B cell (primary cell): ENCODE data around the gene FYN. TPM values are rescaled to one million over a fixed set of nuclear protein-coding genes. Genes with fewer than 3 reads are reported as not detected.

Source experiments
- ATAC-seq: fragments of 200-7000 bp; cut with Tn5 transposase; one replicate; pipeline ENCODE4 v1.10.0; 2021; ENCODE audit warnings: low read depth, mild to moderate bottlenecking, moderate number of reproducible peaks, moderate library complexity
- CTCF ChIA-PET: fragments of 350-600 bp; sonication (Branson Sonifier 250); formaldehyde crosslinking; loops from one replicate; lab custom pipeline; 2021; ENCODE audit warnings: antibody characterized with exemption, inconsistent platforms; lab: Charles Lee
- POLR2A ChIA-PET: fragments of 350-600 bp; sonication (Branson Sonifier 250); formaldehyde crosslinking; loops from one replicate; lab custom pipeline; 2021; ENCODE audit warnings: antibody characterized with exemption; lab: Charles Lee
- DNase-seq: peaks from one replicate; pipeline ENCODE4 v3.0.0; 2013
- H2AFZ ChIP-seq: 2 replicates; pipeline ENCODE4 v1.6.1; 2012; ENCODE audit warnings: mild to moderate bottlenecking, low read depth, low read length; ENCODE audit not compliant: insufficient read depth, poor library complexity, severe bottlenecking
- H3K27ac ChIP-seq, 2 donors: 1 replicate in 1 of 2; 2 replicates in 1 of 2; pipeline ENCODE4 v1.5.1; 2012 to 2013; ENCODE audit warnings: low read length in 2 of 2, mild to moderate bottlenecking in 2 of 2, moderate library complexity in 1 of 2
- H3K27me3 ChIP-seq, 4 experiments: fragments of 200-600 bp in 1 of 4; sonication (generic) in 1 of 4; replicated peaks in 1 of 4; 1 replicate in 2 of 4; 2 replicates in 2 of 4; pipeline versions ENCODE4 v1.6.1 to v1.7.0; 2013 to 2016; ENCODE audit warnings: low read length in 3 of 4, mild to moderate bottlenecking in 2 of 4, mixed read lengths in 1 of 4, moderate library complexity in 1 of 4; ENCODE audit not compliant: insufficient read depth in 4 of 4, control insufficient read depth in 3 of 4; ENCODE audit errors: control extremely low read depth in 1 of 4
- H3K36me3 ChIP-seq, 2 experiments: replicated peaks in 1 of 2; 1 replicate in 1 of 2; 2 replicates in 1 of 2; pipeline versions ENCODE4 v1.6.1 to v1.7.1; 2013; ENCODE audit warnings: low read length in 1 of 2; ENCODE audit not compliant: insufficient read depth in 2 of 2, control insufficient read depth in 1 of 2; ENCODE audit errors: control extremely low read depth in 1 of 2, extremely low read depth in 1 of 2
- H3K4me1 ChIP-seq, 2 donors: fragments of 200-600 bp in 1 of 2; sonication (generic) in 1 of 2; 1 replicate in 1 of 2; 2 replicates in 1 of 2; pipeline versions ENCODE4 v1.5.1 to v1.6.1; 2013 to 2017; ENCODE audit warnings: low read length in 2 of 2; ENCODE audit not compliant: control insufficient read depth in 2 of 2, insufficient read depth in 2 of 2
- H3K4me2 ChIP-seq: replicated peaks from 2 replicates; pipeline ENCODE3; 2012; ENCODE audit warnings: mild to moderate bottlenecking, low read depth, low read length; ENCODE audit not compliant: poor library complexity, severe bottlenecking
- H3K4me3 ChIP-seq, 5 experiments: fragments of 200-600 bp in 1 of 5; sonication (generic) in 1 of 5; 1 replicate in 3 of 5; 2 replicates in 2 of 5; pipeline versions ENCODE4 v1.5.1 to v1.7.0; 2011 to 2016; ENCODE audit warnings: low read length in 4 of 5, mild to moderate bottlenecking in 4 of 5, low read depth in 2 of 5, control low read depth in 1 of 5, moderate library complexity in 1 of 5; ENCODE audit not compliant: insufficient read depth in 1 of 5; ENCODE audit errors: control extremely low read depth in 1 of 5, extremely low read depth in 1 of 5
- H3K79me2 ChIP-seq: fragments of 200-600 bp; sonication (generic); one replicate; pipeline ENCODE4 v1.6.0; 2016; ENCODE audit warnings: low read length; ENCODE audit not compliant: control insufficient read depth, insufficient read depth
- H3K9ac ChIP-seq: fragments of 200-600 bp; sonication (generic); 2 replicates; pipeline ENCODE4 v1.6.1; 2017; ENCODE audit warnings: mild to moderate bottlenecking, low read length, moderate library complexity
- H3K9me3 ChIP-seq, 3 donors: one replicate each; pipeline versions ENCODE4 v1.6.1 to v1.7.1; 2013; ENCODE audit warnings: low read length in 2 of 3; ENCODE audit not compliant: control insufficient read depth in 2 of 3, insufficient read depth in 1 of 3; ENCODE audit errors: control extremely low read depth in 1 of 3
- H4K20me1 ChIP-seq: 2 replicates; pipeline ENCODE4 v1.6.0; 2012; ENCODE audit warnings: mild to moderate bottlenecking, low read length; ENCODE audit not compliant: insufficient read depth, control insufficient read depth, poor library complexity, severe bottlenecking
- H3K27ac Mint-ChIP-seq: one replicate; pipeline ENCODE4 v1.8.0; 2021; ENCODE audit warnings: mixed read lengths
- H3K27me3 Mint-ChIP-seq: one replicate; pipeline ENCODE4 v1.8.0; 2021; ENCODE audit warnings: mixed read lengths
- H3K4me1 Mint-ChIP-seq: one replicate; pipeline ENCODE4 v1.8.0; 2021; ENCODE audit warnings: mixed read lengths
- H3K4me3 Mint-ChIP-seq: one replicate; pipeline ENCODE4 v1.8.0; 2021; ENCODE audit warnings: mixed read lengths
- H3K9me3 Mint-ChIP-seq: one replicate; pipeline ENCODE4 v1.8.0; 2022; ENCODE audit warnings: mixed read lengths; ENCODE audit not compliant: insufficient read depth
- CTCF ChIP-seq: fragments of 200-600 bp; IDR thresholded peaks from one replicate; pipeline ENCODE4 v1.8.0; 2022; ENCODE audit warnings: antibody characterized with exemption, mild to moderate bottlenecking
- EZH2 ChIP-seq: IDR thresholded peaks from 2 replicates; pipeline ENCODE4 v1.6.1; 2012; ENCODE audit warnings: borderline replicate concordance, low read depth, mild to moderate bottlenecking, moderate library complexity, low read length; ENCODE audit not compliant: insufficient read depth, poor library complexity, severe bottlenecking
- WGBS: methylation state at CpG from one replicate; pipeline ENCODE4 v1.1.5; 2013; ENCODE audit warnings: missing lambda C conversion rate; ENCODE audit not compliant: insufficient coverage; 5-methylcytosine and 5-hydroxymethylcytosine counted together
- intact Hi-C: fragments of 100-400 bp; cut with micrococcal nuclease; formaldehyde crosslinking; loops from one replicate; pipeline ENCODE4 v1.10.0; 2022
- polyA plus RNA-seq: library from polyadenylated mRNA; depleted of rRNA; stranded (reverse); fragments of >200 nt; gene quantifications from 2 replicates; pipeline ENCODE4 v1.2.3, GENCODE V29; 2012
- total RNA-seq, 2 donors: library from RNA; stranded (reverse); fragments of 120-200 nt in 1 of 2; gene quantifications; 1 replicate in 1 of 2; 2 replicates in 1 of 2; pipeline versions ENCODE4 v1.2.3 to v1.2.4, GENCODE V29; 2013 to 2022

The FYN gene
- total and polyA plus RNA-seq, 2 donors (not counting 1 experiment from before 2014, with no cell fraction given) = 54.1 to 94.0 TPM

GRCh38 chr6:111880181-111880888, 7.1 kb upstream of the FYN start:
- ATAC-seq (no peak), DNase-seq (no peak)
- H3K9ac ChIP-seq = no peak overlapping the region
- no peak overlapping the region for H3K4me2 ChIP-seq
- ChIA-PET CTCF (interaction anchor here (0.9 kb wide), 1 partner anchor 170 kb away, joined by 3 read pairs; no protein-coding TSS in a partner anchor), POLR2A (interaction anchor here (0.6 kb wide), 1 partner anchor 395 kb away, joined by 3 read pairs; no protein-coding TSS in a partner anchor)
- H2AFZ ChIP-seq = no peak overlapping the region
- H3K27me3 ChIP-seq = no peaks in the 10 kb centered on the region
- no peak overlapping the region for H3K27ac ChIP-seq
- no peaks in the 10 kb centered on the region for H3K4me1 ChIP-seq
- no peaks in the 10 kb centered on the region for H3K9me3 Mint-ChIP-seq
- no peaks in the 10 kb centered on the region for H3K79me2 ChIP-seq
- WGBS = no CpG with 5 or more reads among the region's 2 CpGs
- H3K27ac Mint-ChIP-seq = no peak overlapping the region
- intact Hi-C loops = no loop called here
- TF ChIP-seq CTCF (no peak), EZH2 (no peak)
- H3K27me3 Mint-ChIP-seq = no peaks in the 10 kb centered on the region
- H3K4me3 Mint-ChIP-seq = no peak overlapping the region
- no peaks in the 10 kb centered on the region for H3K4me1 Mint-ChIP-seq
- H3K4me3 ChIP-seq = no peak overlapping the region
- H4K20me1 ChIP-seq = no peaks in the 10 kb centered on the region
- no peaks in the 10 kb centered on the region for H3K36me3 ChIP-seq
- peaks cover 0 to 5% (median 2%) of the 10 kb centered on the region in 3 donors for H3K9me3 ChIP-seq

GRCh38 chr6:111875741-111876140, 2.5 kb upstream of the FYN start:
- Histone ChIP-seq H3K4me1 (peaks cover 20 to 22% of the 10 kb centered on the region in 2 donors), H3K36me3 (no peaks in the 10 kb centered on the region), H3K79me2 (peaks cover 13% of the 10 kb centered on the region), H3K9ac (no peak overlapping the region), H3K27ac (no peak overlapping the region), H3K4me2 (no peak overlapping the region), H4K20me1 (no peaks in the 10 kb centered on the region), H3K9me3 (peaks cover 0 to 5% (median 2%) of the 10 kb centered on the region in 3 donors), H2AFZ (no peak overlapping the region), H3K27me3 (no peaks in the 10 kb centered on the region), H3K4me3 (no peak overlapping the region)
- intact Hi-C loops = loop anchor here (10.0 kb wide), 2 partner anchors 1001 to 1061 kb away; partner anchors contain the start of genes AMD1 and CDK19
- no CpG with 5 or more reads among the region's 4 CpGs for WGBS
- H3K27ac Mint-ChIP-seq = no peak overlapping the region
- POLR2A ChIA-PET = interaction anchor here (0.7 kb wide), 1 partner anchor 67 kb away, joined by 5 read pairs; no protein-coding TSS in a partner anchor
- H3K9me3 Mint-ChIP-seq = no peaks in the 10 kb centered on the region
- TF ChIP-seq CTCF = no peak
- no peak for TF ChIP-seq EZH2
- ATAC-seq (no peak), DNase-seq (no peak)
- CTCF ChIA-PET = no interaction called here
- peak overlapping the region; percentile 30 for H3K4me3 Mint-ChIP-seq
- no peaks in the 10 kb centered on the region for H3K27me3 Mint-ChIP-seq
- peaks cover 26% of the 10 kb centered on the region for H3K4me1 Mint-ChIP-seq
